Activated T-cell treated with anti-CD3 and anti-CD28 coated beads, Interleukin-2, amount 50 U/mL, for 4 hours (primary cell): Measurements from ENCODE around the gene NOTCH2NLA. TPM values are rescaled to one million over a fixed set of nuclear protein-coding genes. Genes with fewer than 3 reads are reported as not detected.
"Not testable (repeated sequence)": the region's sequence is repeated elsewhere in the genome, so short reads cannot be mapped to it uniquely, and the experiment has no call there.

Experiments
- ATAC-seq, 2 donors: fragments of 200-7000 bp; cut with Tn5 transposase; one replicate each; pipeline ENCODE4 v1.10.0; 2021
- DNase-seq: peaks from one replicate; pipeline ENCODE4 v3.0.0-alpha.2; 2020
- H3K27me3 Mint-ChIP-seq: one replicate; pipeline ENCODE4 v1.8.0; 2021; ENCODE audit warnings: low read depth, mixed read lengths
- H3K36me3 Mint-ChIP-seq: one replicate; pipeline ENCODE4 v1.8.0; 2022; ENCODE audit warnings: mixed read lengths; ENCODE audit not compliant: insufficient read depth
- H3K4me1 Mint-ChIP-seq: one replicate; pipeline ENCODE4 v1.8.0; 2021; ENCODE audit warnings: low read depth, mixed read lengths
- H3K4me3 Mint-ChIP-seq: one replicate; pipeline ENCODE4 v1.8.0; 2021; ENCODE audit warnings: mild to moderate bottlenecking, moderate library complexity, mixed read lengths
- H3K9me3 Mint-ChIP-seq: one replicate; pipeline ENCODE4 v1.8.0; 2021; ENCODE audit warnings: mixed read lengths
- total RNA-seq, 3 donors: library from RNA; stranded (reverse); gene quantifications; one replicate each; pipeline ENCODE4 v1.2.1, GENCODE V29; 2021

The NOTCH2NLA gene
- total RNA-seq, 3 donors from 2014 or later, result 11.7 to 14.3 (median 11.9) TPM

DNA sequence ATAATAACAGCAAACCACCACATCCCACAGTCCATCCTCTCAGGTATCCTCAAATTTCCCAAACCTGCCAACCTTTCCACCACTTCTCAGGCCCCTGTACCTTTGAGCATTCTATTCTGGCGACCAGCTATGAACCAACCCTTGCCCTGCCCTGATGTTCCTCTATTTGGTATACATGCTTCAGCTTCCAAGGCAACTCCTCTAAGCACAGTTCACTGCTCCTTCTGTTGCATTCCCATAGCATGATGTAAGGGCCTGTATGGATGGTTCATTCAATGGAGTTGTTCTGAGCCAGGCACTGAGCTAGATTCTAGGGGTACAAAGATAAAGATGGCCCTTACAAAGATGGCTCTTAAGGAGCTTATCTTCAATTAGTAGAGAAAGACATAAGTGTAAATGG, 22.7 kb upstream of the NOTCH2NLA start:
- DNase-seq, H3K36me3 Mint-ChIP-seq, H3K9me3 Mint-ChIP-seq, H3K4me1 Mint-ChIP-seq, H3K27me3 Mint-ChIP-seq, ATAC-seq, H3K4me3 Mint-ChIP-seq: not testable (repeated sequence)

DNA sequence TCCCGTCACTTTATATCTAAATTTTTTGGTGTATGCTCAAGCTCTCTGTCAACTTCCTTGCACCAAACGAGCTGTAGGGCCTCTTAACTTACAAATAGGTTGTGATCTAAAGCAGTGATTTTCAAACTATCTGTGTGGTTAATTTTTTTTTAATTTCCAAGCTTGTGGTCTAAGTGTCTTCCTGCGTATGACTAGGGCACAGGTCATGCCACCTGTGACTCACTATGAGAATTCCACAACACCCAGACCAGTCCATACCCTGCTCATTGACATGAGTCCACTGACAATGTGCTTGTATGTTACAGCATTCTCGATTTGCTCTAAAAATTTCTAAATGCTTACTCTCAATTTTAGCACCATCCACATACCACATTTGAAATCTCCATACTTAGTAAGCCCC, 19.8 kb upstream of the NOTCH2NLA start:
- not testable (repeated sequence) for H3K4me3 Mint-ChIP-seq, H3K9me3 Mint-ChIP-seq, H3K27me3 Mint-ChIP-seq, DNase-seq, H3K36me3 Mint-ChIP-seq, H3K4me1 Mint-ChIP-seq
- peak; percentile 69 to 83 for ATAC-seq

DNA sequence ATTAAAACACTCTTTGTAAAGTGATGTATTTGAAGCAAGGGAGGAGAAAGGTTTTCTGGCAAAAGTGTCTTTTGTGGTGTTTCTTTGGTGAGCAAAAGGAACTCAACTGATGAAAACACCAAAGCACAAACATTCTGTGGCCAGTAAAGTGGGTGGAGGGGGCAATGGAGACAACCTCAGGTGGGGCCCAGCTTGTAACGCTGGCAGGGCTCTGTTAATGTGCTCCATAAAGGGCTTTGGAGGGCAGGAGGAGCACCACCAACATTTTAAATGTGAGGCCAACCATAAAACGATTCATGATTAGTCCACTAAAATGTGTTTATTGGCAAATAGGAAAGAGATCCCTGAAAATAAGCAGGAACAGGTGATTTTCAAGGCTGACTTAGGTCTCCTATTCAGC, 7.8 kb upstream of the NOTCH2NLA start:
- not testable (repeated sequence) for H3K4me1 Mint-ChIP-seq, H3K27me3 Mint-ChIP-seq, ATAC-seq

DNA sequence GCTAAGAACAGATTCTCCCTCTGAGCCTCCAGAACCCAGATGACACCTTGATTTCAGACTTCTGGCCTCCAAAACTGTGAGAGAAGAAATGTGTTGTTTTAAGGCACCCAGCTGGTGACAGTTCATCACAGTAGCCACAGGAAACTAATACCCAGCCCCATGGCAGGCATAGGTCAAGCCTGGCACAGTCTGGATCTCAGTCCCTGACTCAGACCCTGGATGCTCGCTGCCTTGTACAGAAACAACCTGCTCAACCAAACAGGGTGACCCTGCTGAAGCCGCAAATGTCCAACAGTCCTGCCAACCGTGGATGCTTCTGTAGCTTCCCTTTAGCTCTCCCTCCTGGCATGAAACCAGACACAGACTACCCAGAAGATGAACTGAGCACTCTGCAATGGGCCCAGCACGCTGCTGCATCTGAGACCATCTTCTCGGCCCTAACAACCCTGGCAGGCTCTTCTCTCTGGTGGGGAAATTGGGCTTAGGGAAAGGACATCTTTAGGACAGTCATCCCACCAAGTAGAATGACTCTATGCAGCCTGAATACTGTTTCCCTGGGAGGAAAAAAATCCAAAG, 7.3 kb upstream of the NOTCH2NLA start:
- not testable (repeated sequence) for ATAC-seq, H3K27me3 Mint-ChIP-seq, H3K4me1 Mint-ChIP-seq, DNase-seq, H3K36me3 Mint-ChIP-seq, H3K4me3 Mint-ChIP-seq, H3K9me3 Mint-ChIP-seq

More for the DNA sequence above, 7.8 kb upstream of the NOTCH2NLA start:
- H3K9me3 Mint-ChIP-seq, H3K36me3 Mint-ChIP-seq, H3K4me3 Mint-ChIP-seq, DNase-seq: not testable (repeated sequence)

DNA sequence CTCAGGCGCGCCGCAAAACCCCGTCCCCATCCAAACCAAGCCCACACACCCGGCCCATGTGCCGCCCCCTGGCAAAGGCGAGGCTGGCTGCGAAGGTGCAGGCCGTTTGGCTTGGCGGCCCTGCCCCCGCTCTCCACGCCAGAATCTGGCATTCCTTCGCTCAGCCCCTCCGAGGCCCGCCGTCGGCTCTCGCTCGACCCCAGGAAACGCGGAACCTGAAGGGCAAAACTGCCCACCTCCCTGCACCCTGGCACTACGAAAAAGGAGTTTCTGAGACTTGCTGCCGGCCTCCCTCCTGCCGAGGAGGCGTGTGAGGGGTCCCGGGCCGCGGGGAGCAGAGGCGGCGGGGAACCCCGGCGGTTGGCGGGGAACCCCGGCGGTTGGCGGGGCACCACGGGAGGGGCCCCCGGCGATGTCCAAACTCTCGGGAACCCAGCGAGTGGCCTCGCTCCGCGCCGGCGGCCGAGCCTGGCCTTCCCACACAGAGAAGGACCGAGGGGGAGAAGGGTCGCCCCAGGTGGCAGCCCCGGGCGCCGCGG, 608 bp downstream of the NOTCH2NLA start:
- H3K4me3 Mint-ChIP-seq, result peak overlapping the region; percentile 64
- H3K9me3 Mint-ChIP-seq, H3K4me1 Mint-ChIP-seq, H3K27me3 Mint-ChIP-seq, H3K36me3 Mint-ChIP-seq: not testable (repeated sequence)
- DNase-seq, result peak; percentile 3
- ATAC-seq, result peak; percentile 72 to 75

DNA sequence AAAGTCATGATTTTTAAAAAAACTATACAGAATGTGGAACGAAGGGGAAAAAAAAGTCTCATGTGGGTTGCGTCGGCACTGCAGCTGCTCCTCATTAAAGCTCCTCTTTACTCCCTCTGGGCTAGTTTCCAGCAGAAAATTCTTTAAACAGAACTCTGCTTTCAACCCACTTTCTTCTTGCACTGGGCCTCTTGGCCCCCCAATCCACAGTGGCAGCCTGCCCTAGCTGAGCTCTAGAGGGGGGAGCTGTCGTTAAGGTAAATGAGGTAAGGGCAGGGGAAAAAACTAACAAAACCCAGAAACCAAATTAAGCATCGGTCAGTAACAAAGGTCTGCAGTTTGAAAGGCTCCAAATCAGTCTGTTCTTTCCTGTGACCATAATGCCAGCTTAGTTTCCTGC, 54.3 kb downstream of the NOTCH2NLA start:
- not testable (repeated sequence) for H3K36me3 Mint-ChIP-seq, H3K27me3 Mint-ChIP-seq, H3K4me3 Mint-ChIP-seq, ATAC-seq, H3K4me1 Mint-ChIP-seq, H3K9me3 Mint-ChIP-seq, DNase-seq

DNA sequence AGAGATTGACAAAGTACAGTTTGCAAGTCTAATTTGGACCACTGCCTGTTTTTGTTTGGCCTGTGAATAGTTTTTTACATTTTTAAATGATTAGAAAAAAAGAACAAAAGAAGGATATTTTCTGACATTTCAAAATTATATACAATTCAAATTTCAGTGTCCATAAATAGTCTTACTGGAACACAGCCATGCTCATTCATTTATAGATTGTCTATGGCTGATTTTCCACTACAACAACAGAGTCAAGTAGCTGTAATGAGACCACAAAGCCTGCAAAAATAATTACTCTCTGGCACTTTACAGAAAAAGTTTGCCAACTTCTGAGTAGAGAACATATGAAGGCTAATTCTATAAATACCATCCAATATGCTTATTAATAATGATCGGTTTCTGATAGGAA, 61.1 kb downstream of the NOTCH2NLA start:
- H3K27me3 Mint-ChIP-seq, H3K4me1 Mint-ChIP-seq, ATAC-seq, H3K36me3 Mint-ChIP-seq, H3K9me3 Mint-ChIP-seq, H3K4me3 Mint-ChIP-seq, DNase-seq: not testable (repeated sequence)

DNA sequence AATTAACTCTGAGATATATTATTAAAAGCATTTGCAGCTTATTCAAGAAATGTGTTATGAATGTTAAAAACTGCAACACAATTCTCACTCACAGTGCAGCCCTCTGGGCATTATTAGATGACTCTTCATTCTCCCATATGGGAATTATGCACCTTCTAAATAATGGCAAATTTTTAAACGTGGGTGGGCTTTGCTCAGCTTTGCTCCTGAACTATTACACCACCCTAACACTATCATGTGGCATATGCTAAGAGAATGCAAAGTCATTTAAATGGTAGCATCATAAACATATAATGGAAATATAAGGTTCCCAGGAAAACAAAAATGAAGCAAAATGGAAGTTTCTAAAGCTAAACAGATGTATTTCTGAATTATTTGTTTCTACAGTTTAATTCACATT, 61.5 kb downstream of the NOTCH2NLA start:
- not testable (repeated sequence) for H3K4me3 Mint-ChIP-seq, H3K27me3 Mint-ChIP-seq, ATAC-seq, H3K4me1 Mint-ChIP-seq, DNase-seq, H3K36me3 Mint-ChIP-seq, H3K9me3 Mint-ChIP-seq

DNA sequence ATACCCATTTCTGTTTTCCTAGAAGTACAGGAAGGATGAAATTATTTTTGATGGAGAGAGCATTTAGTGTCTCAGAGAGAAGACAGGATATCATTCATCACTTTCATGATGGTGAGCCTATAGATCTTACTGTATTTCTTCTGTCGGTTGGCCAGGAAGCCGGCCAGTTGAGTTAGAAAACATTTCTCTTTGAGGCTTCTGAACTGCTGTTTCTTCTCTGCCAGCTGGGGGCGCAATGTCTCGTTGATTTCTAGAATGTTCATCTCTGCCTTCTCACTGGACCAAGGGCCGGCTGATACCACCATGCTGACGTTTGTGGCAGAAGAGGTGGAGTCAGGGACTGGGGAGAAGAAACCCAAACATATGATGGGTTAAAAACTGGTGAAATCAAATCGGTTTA, 84.4 kb downstream of the NOTCH2NLA start, which contains the start of gene NBPF10:
Gene NBPF10 (minus strand): TSS at position 340 of the 400 bp plus-strand sequence. CDS start 35 bp downstream, at position 305.
- DNase-seq, result not testable (repeated sequence)

More for the DNA sequence above, 84.4 kb downstream of the NOTCH2NLA start, which contains the start of gene NBPF10:
- ATAC-seq, H3K4me3 Mint-ChIP-seq, H3K4me1 Mint-ChIP-seq, H3K27me3 Mint-ChIP-seq, H3K36me3 Mint-ChIP-seq, H3K9me3 Mint-ChIP-seq: not testable (repeated sequence)

Other genes starting within 250 kb of the NOTCH2NLA start
- 10 to 100 TPM; 68.9 to 91.0 (median 83.7) TPM for gene TXNIP, start 232.4 kb downstream of the NOTCH2NLA start, total RNA-seq
- not detected for gene HJV, start 207.3 kb downstream of the NOTCH2NLA start, total RNA-seq
- gene NBPF10, start 84.2 kb downstream of the NOTCH2NLA start, total RNA-seq, result under 1 TPM; 0.61 to 0.76 (median 0.63) TPM